CD4-positive, alpha-beta T cell (primary cell): Measurements from ENCODE around the gene CTLA4. TPM values are rescaled to one million over a fixed set of nuclear protein-coding genes. Genes with fewer than 3 reads are reported as not detected.
A peak's percentile ranks its signal among the peaks of the same experiment; 100 is the strongest.

ENCODE experiments used
- ATAC-seq: fragments of 200-7000 bp; cut with Tn5 transposase; one replicate; pipeline ENCODE4 v1.10.0; 2022; ENCODE audit warnings: mild to moderate bottlenecking; ENCODE audit not compliant: poor library complexity
- CTCF ChIA-PET: fragments of 350-600 bp; sonication (Branson Sonifier 250); formaldehyde crosslinking; loops from one replicate; lab custom pipeline; 2021; ENCODE audit warnings: antibody characterized with exemption, inconsistent platforms; lab: Charles Lee
- POLR2A ChIA-PET: fragments of 350-600 bp; sonication (Branson Sonifier 250); formaldehyde crosslinking; loops from one replicate; lab custom pipeline; 2021; ENCODE audit warnings: antibody characterized with exemption, inconsistent platforms; lab: Charles Lee
- DNase-seq, 14 experiments: peaks; one replicate each; pipeline ENCODE4 v3.0.0-alpha.2; 2013 to 2020; ENCODE audit warnings: mixed read lengths in 2 of 14
- H3K27ac ChIP-seq, 2 donors: one replicate each; pipeline versions ENCODE4 v1.5.1 to v1.7.0; 2013; ENCODE audit warnings: low read length in 2 of 2, low read depth in 1 of 2, mild to moderate bottlenecking in 1 of 2
- H3K27me3 ChIP-seq, 2 experiments: 1 replicate in 1 of 2; 2 replicates in 1 of 2; pipeline versions ENCODE4 v1.6.1 to v1.7.0; 2013; ENCODE audit warnings: low read length in 2 of 2, control low read depth in 1 of 2, mild to moderate bottlenecking in 1 of 2, moderate library complexity in 1 of 2; ENCODE audit not compliant: insufficient read depth in 2 of 2, control insufficient read depth in 1 of 2
- H3K36me3 ChIP-seq: one replicate; pipeline ENCODE4 v1.6.1; 2013; ENCODE audit warnings: low read length, control low read depth; ENCODE audit not compliant: insufficient read depth
- H3K4me1 ChIP-seq: one replicate; pipeline ENCODE4 v1.6.1; 2013; ENCODE audit warnings: low read length, control low read depth; ENCODE audit not compliant: insufficient read depth
- H3K4me3 ChIP-seq: one replicate; pipeline ENCODE4 v1.5.1; 2013; ENCODE audit warnings: mild to moderate bottlenecking, low read length, moderate library complexity
- H3K9me3 ChIP-seq, 2 experiments: 1 replicate in 1 of 2; 2 replicates in 1 of 2; pipeline versions ENCODE4 v1.6.1 to v1.7.0; 2013; ENCODE audit warnings: low read length in 2 of 2, mild to moderate bottlenecking in 2 of 2, control low read depth in 1 of 2, moderate library complexity in 1 of 2; ENCODE audit not compliant: control insufficient read depth in 1 of 2, insufficient read depth in 1 of 2
- H3K27ac Mint-ChIP-seq: one replicate; pipeline ENCODE4 v1.8.0; 2020; ENCODE audit warnings: mixed read lengths
- H3K27me3 Mint-ChIP-seq: one replicate; pipeline ENCODE4 v1.8.0; 2021; ENCODE audit warnings: mixed read lengths
- H3K36me3 Mint-ChIP-seq: one replicate; pipeline ENCODE4 v1.8.0; 2021; ENCODE audit warnings: low read depth, mixed read lengths
- H3K4me1 Mint-ChIP-seq: one replicate; pipeline ENCODE4 v1.8.0; 2021; ENCODE audit warnings: low read depth, mixed read lengths
- H3K4me3 Mint-ChIP-seq: one replicate; pipeline ENCODE4 v1.8.0; 2020; ENCODE audit warnings: mild to moderate bottlenecking, mixed read lengths
- H3K9me3 Mint-ChIP-seq: one replicate; pipeline ENCODE4 v1.8.0; 2020; ENCODE audit warnings: mixed read lengths
- intact Hi-C, 2 experiments: fragments of 100-400 bp; cut with DNase I in 1 of 2; cut with micrococcal nuclease in 1 of 2; formaldehyde crosslinking; loops; one replicate each; pipeline versions ENCODE4 v1.15.1 to v1.9.0; 2023 to 2025; cut with DNase I, micrococcal nuclease
- total RNA-seq, 174 experiments: library from RNA in 2 of 174; stranded (reverse) in 2 of 174; gene quantifications; one replicate each; pipeline ENCODE4 v1.2.3 and lab custom pipeline; 2021 to 2026
- TF ChIP-seq, protein P1 (sequence below): fragments of 200-600 bp; IDR thresholded peaks from one replicate; pipeline ENCODE4 v1.8.0; 2022; ENCODE audit warnings: antibody characterized with exemption, mild to moderate bottlenecking

CTLA4 gene
- total RNA-seq, 2 experiments from 2014 or later = 49.8 to 52.0 TPM

DNA sequence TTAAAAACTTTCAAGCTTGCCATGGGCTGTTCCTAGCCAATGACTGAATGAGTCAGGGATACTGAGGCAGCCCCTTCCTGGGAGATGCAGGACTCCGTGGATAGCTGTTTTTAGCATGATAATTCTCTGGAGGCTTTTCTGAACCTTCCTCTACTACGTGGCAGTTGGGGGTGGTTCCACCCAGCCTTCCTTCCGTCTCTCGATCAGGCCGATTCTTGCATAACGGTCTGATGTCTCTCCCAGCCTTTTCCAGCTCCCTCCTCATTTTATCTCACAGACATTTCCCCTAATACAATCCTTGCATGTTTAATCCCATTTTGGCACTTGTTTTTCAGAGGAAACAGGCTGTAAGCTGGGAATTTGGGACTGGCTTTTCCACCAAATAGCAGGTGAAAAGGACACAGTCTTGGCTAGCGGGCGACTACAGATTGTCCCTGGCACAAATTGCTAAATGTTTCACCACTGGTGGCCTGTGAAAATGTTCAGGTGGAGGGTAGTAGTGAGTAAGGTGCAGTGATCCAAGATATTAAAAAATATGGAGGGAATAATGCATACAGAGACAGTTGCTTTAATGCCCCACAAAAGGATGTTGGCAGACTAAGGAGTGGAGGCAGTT lies 21.0 kb upstream of the CTLA4 start:
- H3K4me1 ChIP-seq = no peaks in the 10 kb centered on the region
- no peaks in the 10 kb centered on the region for H3K27me3 ChIP-seq
- H3K9me3 Mint-ChIP-seq = no peaks in the 10 kb centered on the region
- intact Hi-C loops = loop anchor here in 1 of 2 experiments (5.0 kb wide), 1 partner anchor 46 kb away; no protein-coding TSS in a partner anchor
- TF ChIP-seq, protein P1, sequence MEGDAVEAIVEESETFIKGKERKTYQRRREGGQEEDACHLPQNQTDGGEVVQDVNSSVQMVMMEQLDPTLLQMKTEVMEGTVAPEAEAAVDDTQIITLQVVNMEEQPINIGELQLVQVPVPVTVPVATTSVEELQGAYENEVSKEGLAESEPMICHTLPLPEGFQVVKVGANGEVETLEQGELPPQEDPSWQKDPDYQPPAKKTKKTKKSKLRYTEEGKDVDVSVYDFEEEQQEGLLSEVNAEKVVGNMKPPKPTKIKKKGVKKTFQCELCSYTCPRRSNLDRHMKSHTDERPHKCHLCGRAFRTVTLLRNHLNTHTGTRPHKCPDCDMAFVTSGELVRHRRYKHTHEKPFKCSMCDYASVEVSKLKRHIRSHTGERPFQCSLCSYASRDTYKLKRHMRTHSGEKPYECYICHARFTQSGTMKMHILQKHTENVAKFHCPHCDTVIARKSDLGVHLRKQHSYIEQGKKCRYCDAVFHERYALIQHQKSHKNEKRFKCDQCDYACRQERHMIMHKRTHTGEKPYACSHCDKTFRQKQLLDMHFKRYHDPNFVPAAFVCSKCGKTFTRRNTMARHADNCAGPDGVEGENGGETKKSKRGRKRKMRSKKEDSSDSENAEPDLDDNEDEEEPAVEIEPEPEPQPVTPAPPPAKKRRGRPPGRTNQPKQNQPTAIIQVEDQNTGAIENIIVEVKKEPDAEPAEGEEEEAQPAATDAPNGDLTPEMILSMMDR = no peak
- ChIA-PET POLR2A (no interaction called here), CTCF (no interaction called here)
- no peak overlapping the region for H3K4me3 Mint-ChIP-seq
- no peak overlapping the region for H3K27ac ChIP-seq
- no peak overlapping the region for H3K27ac Mint-ChIP-seq
- H3K4me3 ChIP-seq = no peak overlapping the region
- H3K36me3 ChIP-seq = no peaks in the 10 kb centered on the region
- H3K36me3 Mint-ChIP-seq = no peaks in the 10 kb centered on the region
- DNase-seq (no peak), ATAC-seq (no peak)
- no peaks in the 10 kb centered on the region for H3K4me1 Mint-ChIP-seq
- no peaks in the 10 kb centered on the region for H3K9me3 ChIP-seq
- H3K27me3 Mint-ChIP-seq = no peaks in the 10 kb centered on the region

DNA sequence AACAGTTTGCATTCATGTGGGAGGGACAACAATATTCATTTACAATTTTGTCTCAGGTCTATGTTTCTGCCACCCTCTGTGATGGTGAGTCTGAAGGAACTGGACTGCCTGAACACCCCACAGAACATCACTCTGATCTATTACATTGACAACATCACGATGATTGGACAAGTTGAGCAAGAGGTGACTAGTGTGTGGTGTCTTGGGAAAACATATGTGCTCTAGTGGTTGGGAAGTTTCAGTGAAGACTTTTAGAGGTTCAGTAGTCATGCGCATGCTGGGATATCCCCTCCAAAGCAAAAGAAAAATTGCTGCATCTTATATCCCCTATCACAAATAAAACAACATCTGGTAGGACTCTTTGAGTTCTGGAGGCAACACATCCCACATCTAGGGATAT lies 18.6 kb upstream of the CTLA4 start:
- H3K36me3 ChIP-seq = no peaks in the 10 kb centered on the region
- POLR2A ChIA-PET = no interaction called here
- no peaks in the 10 kb centered on the region for H3K36me3 Mint-ChIP-seq
- H3K27me3 Mint-ChIP-seq = no peaks in the 10 kb centered on the region
- H3K27ac ChIP-seq = no peak overlapping the region
- no peak for DNase-seq
- TF ChIP-seq, protein P1 = no peak
- ATAC-seq = no peak
- no peaks in the 10 kb centered on the region for H3K27me3 ChIP-seq
- no peak overlapping the region for H3K27ac Mint-ChIP-seq
- H3K4me1 Mint-ChIP-seq = peaks cover 16% of the 10 kb centered on the region
- H3K4me1 ChIP-seq = peaks cover 4% of the 10 kb centered on the region
- intact Hi-C loops = loop anchor here in 1 of 2 experiments (5.0 kb wide), 1 partner anchor 43 kb away; no protein-coding TSS in a partner anchor
- H3K4me3 ChIP-seq = no peak overlapping the region
- H3K9me3 ChIP-seq = no peaks in the 10 kb centered on the region
- CTCF ChIA-PET = no interaction called here
- H3K9me3 Mint-ChIP-seq = no peaks in the 10 kb centered on the region
- H3K4me3 Mint-ChIP-seq = no peak overlapping the region

DNA sequence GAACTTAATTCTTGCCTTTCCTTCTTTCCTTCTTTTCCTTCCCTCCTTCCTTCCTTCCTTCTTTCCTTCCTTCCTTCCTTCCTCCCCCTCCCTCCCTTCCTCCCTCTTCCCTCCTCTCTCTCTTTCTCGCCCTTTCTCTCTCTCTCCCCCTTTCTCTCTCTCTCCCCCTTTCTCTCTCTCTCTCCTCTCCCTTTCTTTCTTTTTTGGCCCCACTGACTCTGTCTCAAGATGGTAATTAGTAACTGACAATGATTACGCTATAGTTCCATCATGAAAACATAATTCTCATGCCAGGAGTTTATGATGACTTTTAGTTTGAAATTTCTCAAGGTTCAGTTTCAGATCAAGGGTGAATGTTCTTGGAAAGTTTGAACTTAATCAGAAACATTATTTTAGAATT lies 14.8 kb upstream of the CTLA4 start:
- Mint-ChIP-seq H3K27me3 (no peaks in the 10 kb centered on the region), H3K9me3 (no peaks in the 10 kb centered on the region), H3K27ac (peak overlapping the region; percentile 82), H3K4me1 (peaks cover 48% of the 10 kb centered on the region), H3K36me3 (no peaks in the 10 kb centered on the region), H3K4me3 (peak overlapping the region; percentile 54)
- ATAC-seq (no peak), DNase-seq (no peak)
- H3K4me1 ChIP-seq = peaks cover 7% of the 10 kb centered on the region
- H3K4me3 ChIP-seq = no peak overlapping the region
- ChIA-PET POLR2A (interaction anchor here (1.0 to 1.8 kb wide), 2 partner anchors 9 to 15 kb away, joined by 4 to 8 read pairs; partner anchors contain the start of gene CTLA4), CTCF (no interaction called here)
- no peaks in the 10 kb centered on the region for H3K9me3 ChIP-seq
- TF ChIP-seq, protein P1 = no peak
- intact Hi-C loops = no loop called here
- no peak overlapping the region for H3K27ac ChIP-seq
- H3K27me3 ChIP-seq = no peaks in the 10 kb centered on the region
- no peaks in the 10 kb centered on the region for H3K36me3 ChIP-seq
